HG03342 (cell line): Measurements from ENCODE around the gene SYNGR2.
A peak's percentile ranks its signal among the peaks of the same experiment; 100 is the strongest.

Experiments used
- ATAC-seq: cut with Tn5 transposase; IDR thresholded peaks from one replicate; pipeline ENCODE4 v1.9.1; 2021; ENCODE audit warnings: mild to moderate bottlenecking, moderate library complexity; ENCODE audit not compliant: unreplicated experiment

Gene SYNGR2

GRCh38 chr17:78197147-78197832, 28.9 kb downstream of the SYNGR2 start:
- no peak for ATAC-seq

GRCh38 chr17:78200451-78200850, 32.1 kb downstream of the SYNGR2 start:
- ATAC-seq = no peak

- no peak for ATAC-seq
Measured at GRCh38 chr17:78202666-78203065, 34.3 kb downstream of the SYNGR2 start.

GRCh38 chr17:78204387-78205123, 36.2 kb downstream of the SYNGR2 start:
- no peak for ATAC-seq

GRCh38 chr17:78205124-78205775, 36.9 kb downstream of the SYNGR2 start:
- ATAC-seq = no peak

- ATAC-seq = no peak
Measured at GRCh38 chr17:78206298-78206697, 37.9 kb downstream of the SYNGR2 start.

GRCh38 chr17:78208486-78208885, 40.1 kb downstream of the SYNGR2 start:
- ATAC-seq = no peak

- ATAC-seq = no peak
Measured at GRCh38 chr17:78210111-78210510, 41.7 kb downstream of the SYNGR2 start.

- ATAC-seq = no peak
Measured at GRCh38 chr17:78211032-78211431, 42.7 kb downstream of the SYNGR2 start.

GRCh38 chr17:78214016-78214705, 45.8 kb downstream of the SYNGR2 start, which contains the start of gene BIRC5:
TSS of gene BIRC5 (plus strand) at chr17:78214253. CDS start at chr17:78214317, 64 bp downstream.
- ATAC-seq = peak; percentile 85

- no peak for ATAC-seq
Measured at GRCh38 chr17:78214706-78215061, 46.3 kb downstream of the SYNGR2 start.

GRCh38 chr17:78219396-78220150, 51.2 kb downstream of the SYNGR2 start:
- no peak for ATAC-seq
